NCI-H1048 (cell line): Measurements from ENCODE around the gene HSPB3.
"Not testable (repeated sequence)": the region's sequence is repeated elsewhere in the genome, so short reads cannot be mapped to it uniquely, and the experiment has no call there.

Experiments
- DNase-seq: peaks from one replicate; lab custom pipeline; 2025; lab: John Stamatoyannopoulos, UW

HSPB3 gene

GRCh38 chr5:54455413-54456157 lies at the start of gene HSPB3:
Gene HSPB3, plus strand, starts transcription at chr5:54455699. Its CDS starts 91 bp downstream, at chr5:54455790.
- no peak for DNase-seq

- no peak for DNase-seq
Measured at GRCh38 chr5:54411176-54411575, 44.3 kb upstream of the HSPB3 start.

- DNase-seq = no peak
Measured at GRCh38 chr5:54412913-54413312, 42.6 kb upstream of the HSPB3 start.

GRCh38 chr5:54415147-54415546 lies 40.4 kb upstream of the HSPB3 start:
- DNase-seq = no peak

- DNase-seq = no peak
Measured at GRCh38 chr5:54415896-54416601, 39.5 kb upstream of the HSPB3 start.

- DNase-seq = peak; percentile 23
Measured at GRCh38 chr5:54419573-54420423, 35.7 kb upstream of the HSPB3 start.

GRCh38 chr5:54420511-54420910 lies 35.0 kb upstream of the HSPB3 start:
- DNase-seq = not testable (repeated sequence)

GRCh38 chr5:54421976-54422375 lies 33.5 kb upstream of the HSPB3 start:
- DNase-seq = no peak

- DNase-seq = no peak
Measured at GRCh38 chr5:54425258-54425657, 30.2 kb upstream of the HSPB3 start.

- DNase-seq = no peak
Measured at GRCh38 chr5:54426209-54426608, 29.3 kb upstream of the HSPB3 start.

- DNase-seq = not testable (repeated sequence)
Measured at GRCh38 chr5:54434650-54435049, 20.8 kb upstream of the HSPB3 start.

GRCh38 chr5:54438620-54439389 lies 16.7 kb upstream of the HSPB3 start:
- no peak for DNase-seq

GRCh38 chr5:54440456-54440893 lies 15.0 kb upstream of the HSPB3 start:
- DNase-seq = no peak

- no peak for DNase-seq
Measured at GRCh38 chr5:54442271-54442670, 13.2 kb upstream of the HSPB3 start.

- DNase-seq = no peak
Measured at GRCh38 chr5:54443270-54443669, 12.2 kb upstream of the HSPB3 start.

- DNase-seq = no peak
Measured at GRCh38 chr5:54445691-54446378, 9.7 kb upstream of the HSPB3 start.

GRCh38 chr5:54446379-54446732 lies 9.1 kb upstream of the HSPB3 start:
- DNase-seq = no peak

GRCh38 chr5:54449923-54450322 lies 5.6 kb upstream of the HSPB3 start:
- no peak for DNase-seq

GRCh38 chr5:54450542-54450941 lies 5.0 kb upstream of the HSPB3 start:
- DNase-seq = no peak

- DNase-seq = no peak
Measured at GRCh38 chr5:54453046-54453445, 2.5 kb upstream of the HSPB3 start.

GRCh38 chr5:54454602-54455001 lies 897 bp upstream of the HSPB3 start:
- DNase-seq = no peak
